Neural progenitor cell (in vitro differentiated cells): ENCODE measurements around the gene ABCC9.

Experiments
- CTCF ChIP-seq: fragments of 200-600 bp; sonication (generic); IDR thresholded peaks from 2 replicates; pipeline ENCODE4 v1.5.1; 2017; ENCODE audit warnings: antibody characterized with exemption, mild to moderate bottlenecking
- EZH2 ChIP-seq: fragments of 200-600 bp; sonication (generic); IDR thresholded peaks from 2 replicates; pipeline ENCODE4 v1.6.1; 2017; ENCODE audit warnings: antibody characterized with exemption, mild to moderate bottlenecking, moderate library complexity
- EZH2phosphoT487 ChIP-seq: fragments of 200-600 bp; sonication (generic); IDR thresholded peaks from 2 replicates; pipeline ENCODE4 v1.6.1; 2017; ENCODE audit warnings: antibody characterized with exemption

- TF ChIP-seq EZH2phosphoT487, result no peak
- no peak for TF ChIP-seq CTCF
- TF ChIP-seq EZH2, result no peak
Measured at GRCh38 chr12:21757735-21758134, 183.5 kb downstream of the ABCC9 start.
